ENCODE data around the gene BUB1.
"Not testable (repeated sequence)": the region's sequence is repeated elsewhere in the genome, so short reads cannot be mapped to it uniquely, and the experiment has no call there.

The BUB1 gene

DNA sequence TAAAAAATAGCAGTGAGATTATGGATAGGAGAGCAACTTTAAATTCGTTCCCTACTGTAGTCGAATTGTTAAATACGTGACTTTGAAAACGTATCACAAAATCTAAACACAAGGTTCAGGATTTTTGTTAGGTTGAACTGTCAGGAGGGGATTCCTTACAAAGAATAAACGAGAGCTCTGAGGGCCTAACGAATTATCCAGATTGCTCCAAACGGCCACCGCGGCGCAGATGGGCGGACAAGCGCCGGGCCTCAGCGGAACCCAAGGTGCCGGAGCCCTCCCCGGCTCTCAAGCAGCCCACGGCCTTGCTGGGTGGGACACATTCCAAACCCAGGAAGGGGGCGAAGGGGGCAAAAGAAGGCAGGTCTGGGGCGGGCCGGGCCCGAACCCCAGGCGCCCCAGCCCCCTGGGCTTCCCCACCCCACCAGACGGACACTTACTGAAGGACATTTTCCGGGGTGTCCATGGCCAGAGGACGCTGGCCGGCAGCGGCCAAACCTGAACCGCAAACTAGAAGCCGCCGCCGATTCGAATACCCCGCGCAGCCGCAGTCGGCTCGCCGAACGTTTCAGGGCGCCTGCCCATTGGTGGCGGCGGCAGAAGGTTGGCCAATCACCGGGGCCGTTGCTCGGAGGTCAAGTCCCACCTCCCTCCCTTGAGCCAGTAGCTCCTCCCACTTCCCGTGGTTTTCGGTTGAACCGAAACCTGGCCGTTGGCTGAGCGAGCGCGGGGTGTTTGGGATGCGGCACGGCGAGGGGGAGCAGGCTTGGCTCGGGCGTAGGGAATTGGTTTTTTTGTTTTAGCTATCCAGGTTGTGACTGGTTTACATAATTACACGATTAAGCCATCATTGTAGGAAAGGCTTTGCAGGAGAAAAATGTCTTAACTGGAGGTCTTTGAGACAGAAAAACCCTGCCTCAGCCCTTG is at the start of gene BUB1:
TSS of gene BUB1 (minus strand) at position 534 of the 927 bp plus-strand sequence. CDS start at position 466, 68 bp downstream.
- DNase-seq (ENCODE audit: low read depth): peak; percentile 98

DNA sequence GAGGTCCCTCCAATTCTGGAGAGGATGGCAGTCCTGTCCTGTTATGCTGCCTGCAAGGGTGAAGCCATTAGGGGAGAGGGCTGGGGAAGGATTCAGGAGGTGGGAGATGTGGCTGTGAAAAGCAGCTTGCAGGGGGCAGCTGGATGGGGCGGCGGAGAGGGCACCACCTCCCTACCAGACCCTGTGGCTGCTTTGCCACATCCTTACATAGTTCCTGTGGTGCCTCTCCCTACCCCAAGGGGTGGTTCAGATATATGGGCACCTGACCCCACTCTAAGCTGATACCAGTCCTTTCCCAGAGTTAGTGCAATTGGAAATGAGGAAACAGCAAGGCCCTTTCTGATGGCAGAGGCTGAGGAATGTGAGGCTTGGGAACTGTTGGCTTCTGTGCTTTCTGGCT is 48.4 kb upstream of the BUB1 start:
- no peak for DNase-seq (ENCODE audit: low read depth)

DNA sequence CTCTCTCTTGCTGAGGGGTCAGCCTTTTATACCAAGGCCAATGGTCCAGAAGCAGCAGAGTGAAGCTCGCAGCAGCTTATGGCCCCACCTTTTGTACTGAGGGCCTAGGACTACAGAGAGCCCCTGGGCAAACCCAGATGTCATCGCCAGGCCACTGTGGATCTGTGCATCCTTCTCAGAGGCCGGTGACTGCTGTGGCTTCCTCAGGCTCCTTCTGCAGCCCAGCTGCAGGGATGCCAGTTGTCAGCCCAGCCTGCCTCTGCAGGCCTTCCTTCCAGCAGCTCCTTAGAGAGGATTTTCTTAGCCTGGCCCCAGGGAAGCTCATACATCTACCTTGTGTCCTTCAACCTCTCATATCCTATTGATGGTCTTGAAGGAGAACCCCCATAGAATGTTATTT is 48.0 kb upstream of the BUB1 start:
- no peak for DNase-seq (ENCODE audit: low read depth)

DNA sequence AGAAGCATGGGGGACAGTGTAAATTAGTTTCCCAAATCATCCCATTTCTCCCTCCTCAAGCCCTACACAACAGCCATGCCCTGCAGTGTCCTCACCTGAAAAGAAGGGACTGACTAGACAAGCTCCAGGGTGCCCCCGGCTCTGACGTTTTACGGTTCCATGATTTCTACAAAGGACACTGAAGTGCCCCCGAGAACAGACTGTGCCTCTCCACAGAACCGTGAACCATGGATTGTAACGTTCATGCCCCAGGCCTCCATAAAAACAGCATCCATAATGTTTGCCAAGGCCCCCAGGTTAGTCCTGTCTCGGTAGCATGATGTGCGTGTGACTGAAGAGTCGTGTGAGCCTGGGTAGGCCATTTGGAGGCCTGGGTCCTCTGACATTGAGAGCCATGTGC is 47.5 kb upstream of the BUB1 start:
- no peak for DNase-seq (ENCODE audit: low read depth)

DNA sequence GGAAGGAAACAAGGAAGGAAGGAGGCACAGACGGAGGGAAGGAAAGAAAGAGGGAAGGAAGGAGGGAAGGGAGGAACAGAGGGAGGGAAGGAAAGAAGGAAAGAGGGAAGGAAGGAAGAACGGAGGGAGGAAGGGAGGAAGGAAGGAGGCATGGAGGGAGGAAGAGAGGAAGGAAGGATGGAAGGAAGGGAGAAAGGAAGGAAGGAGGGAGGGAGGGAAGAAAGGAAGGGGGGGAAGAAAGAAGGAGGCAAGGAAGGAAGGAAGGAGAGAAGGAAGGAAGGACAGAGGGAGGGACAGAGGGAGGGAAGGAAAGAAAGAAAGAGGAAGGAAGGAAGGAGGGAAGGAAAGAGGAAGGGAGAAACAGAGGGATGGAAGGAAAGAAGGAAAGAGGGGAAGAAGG is 47.0 kb upstream of the BUB1 start:
- DNase-seq (ENCODE audit: low read depth): no peak

DNA sequence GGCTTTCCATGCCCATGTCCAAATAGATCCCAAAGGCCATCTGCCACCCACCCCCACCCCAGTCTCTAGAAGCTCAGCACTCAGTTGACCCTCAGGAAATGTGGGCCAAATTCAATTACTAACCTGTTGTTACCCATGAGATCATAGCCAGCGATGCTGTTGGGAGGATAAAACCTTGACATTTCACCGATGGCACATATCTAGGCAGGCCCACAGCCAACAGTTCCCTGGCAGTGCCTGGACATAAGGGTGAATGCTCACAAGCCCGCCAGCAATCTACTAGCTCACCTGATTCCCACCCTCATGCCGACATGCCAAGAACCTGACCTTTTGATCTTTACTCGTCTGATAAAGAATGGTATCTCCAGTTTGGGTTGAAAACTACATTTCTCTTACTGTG is 42.7 kb upstream of the BUB1 start:
- DNase-seq (ENCODE audit: low read depth): no peak

DNA sequence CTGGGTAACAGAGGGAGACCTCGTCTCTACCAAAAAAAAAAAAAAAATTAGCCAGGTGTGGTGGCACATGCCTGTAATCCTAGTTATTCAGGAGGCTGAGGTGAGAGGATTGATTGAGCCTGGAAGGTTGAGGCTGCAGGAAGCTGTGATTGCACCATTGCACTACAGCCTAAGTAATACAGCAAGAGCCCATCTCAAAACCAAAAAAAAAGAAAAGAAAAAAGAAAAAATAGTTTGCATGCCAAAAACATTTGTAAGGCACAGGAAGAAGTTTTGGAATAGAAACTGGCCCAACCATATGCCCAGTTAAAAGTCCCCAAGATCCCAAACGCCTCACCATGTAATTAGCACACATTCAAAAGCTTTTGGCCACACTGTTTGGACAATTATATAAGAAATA is 41.1 kb upstream of the BUB1 start:
- no peak for DNase-seq (ENCODE audit: low read depth)

DNA sequence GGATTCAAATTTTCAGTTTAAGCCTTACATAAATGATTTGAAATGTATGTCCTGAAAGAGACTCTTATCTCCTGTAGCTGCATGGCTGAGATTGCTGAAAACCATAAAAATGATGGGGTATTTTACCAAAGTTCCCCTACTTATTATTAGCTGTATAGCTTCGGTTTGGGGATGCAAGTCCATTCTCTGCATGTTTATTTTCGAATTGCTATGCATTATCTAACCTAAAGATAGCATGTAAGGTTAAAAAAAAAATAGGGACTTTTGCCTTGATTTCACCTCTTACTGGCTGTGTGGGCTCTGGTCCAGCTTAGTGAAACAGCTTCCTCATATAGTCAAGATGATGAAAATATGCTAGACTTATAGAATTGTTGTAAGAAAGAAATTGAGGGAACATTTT is 40.5 kb upstream of the BUB1 start:
- DNase-seq (ENCODE audit: low read depth): no peak

DNA sequence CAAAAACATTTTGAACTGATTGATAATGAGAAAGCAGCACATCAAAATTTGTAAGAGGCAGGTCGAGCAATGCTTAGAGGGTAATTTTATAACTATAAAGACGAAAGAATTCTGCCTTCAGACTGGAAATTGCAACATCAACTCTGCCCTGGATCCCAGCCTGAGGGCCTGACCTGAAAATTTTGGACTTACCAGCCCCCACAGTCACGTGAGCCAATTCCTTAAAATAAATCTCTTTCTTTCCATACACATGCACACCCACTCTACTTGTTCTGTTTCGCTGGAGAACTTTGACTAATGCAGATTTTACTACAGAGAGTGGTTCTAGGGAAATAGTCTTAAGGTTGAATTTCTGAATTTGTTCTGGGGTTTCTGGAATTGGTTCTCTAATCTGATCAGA is 39.9 kb upstream of the BUB1 start:
- DNase-seq (ENCODE audit: low read depth): no peak

DNA sequence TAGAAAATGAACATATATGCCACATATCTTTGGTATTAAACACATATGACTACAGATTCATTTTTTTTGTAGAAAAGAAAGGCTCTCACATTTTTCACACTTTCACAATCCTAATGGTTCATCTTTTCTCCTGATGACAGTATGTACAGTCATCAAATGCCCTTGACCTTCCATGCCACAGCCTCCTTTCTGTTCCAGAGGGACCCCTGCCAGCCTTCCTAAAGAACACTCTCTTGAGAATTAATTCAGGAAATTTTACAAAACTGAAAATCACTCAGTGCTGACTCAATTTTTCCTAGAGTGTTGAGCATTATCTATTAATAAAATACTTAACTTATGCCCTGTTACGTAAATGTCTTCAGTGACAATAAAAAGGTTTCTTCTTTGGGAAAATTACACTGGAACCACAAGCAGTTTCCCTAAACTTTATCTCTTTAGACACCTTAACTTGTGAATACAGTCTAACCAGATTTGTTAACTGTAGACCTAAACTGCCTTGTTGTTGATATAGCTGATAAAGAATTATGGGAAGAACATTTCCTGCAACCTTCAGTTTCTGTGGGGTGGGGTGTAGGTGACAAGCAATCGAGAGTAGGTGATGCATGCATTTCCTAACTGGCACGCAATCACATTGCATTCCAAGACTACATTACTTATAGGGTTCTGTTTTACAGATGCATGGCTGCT is 39.2 kb upstream of the BUB1 start:
- peak; percentile 11 for DNase-seq (ENCODE audit: low read depth)

DNA sequence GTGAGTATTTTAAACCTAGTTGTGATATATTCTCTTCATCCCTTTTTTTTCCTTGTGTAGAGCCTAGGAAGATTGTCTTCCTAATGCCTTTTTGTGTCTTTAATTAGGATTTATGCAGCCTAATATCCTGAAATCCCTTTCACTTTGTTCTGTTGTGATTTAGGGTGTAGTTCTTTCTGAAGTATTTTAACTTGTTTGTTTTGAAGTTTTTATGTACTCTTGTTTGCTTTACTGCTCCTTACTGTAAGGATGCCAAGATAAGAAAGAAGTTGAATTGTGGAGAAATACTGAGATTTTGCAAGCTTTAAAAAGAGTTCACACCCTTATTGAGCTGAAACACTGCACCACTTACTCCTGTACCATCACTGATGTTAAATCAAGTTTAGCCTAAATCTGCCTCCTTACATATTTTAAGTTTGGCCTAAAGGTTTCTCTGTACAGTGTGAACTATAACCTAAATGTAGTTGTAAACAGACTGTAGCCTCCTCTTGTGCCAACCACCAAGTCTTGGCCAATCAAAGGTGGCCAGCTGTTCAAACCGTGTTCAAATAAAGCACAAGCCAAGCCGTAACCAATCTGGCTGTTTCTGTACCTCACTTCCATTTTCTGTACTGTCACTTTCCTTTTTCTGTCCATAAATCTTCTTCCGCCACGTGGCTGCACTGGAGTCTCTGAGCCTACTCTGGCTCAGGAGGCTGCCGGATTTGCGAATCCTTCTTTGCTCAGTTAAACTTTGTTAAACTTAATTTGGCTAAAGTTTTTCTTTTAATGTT is 36.8 kb upstream of the BUB1 start:
- DNase-seq (ENCODE audit: low read depth): no peak

DNA sequence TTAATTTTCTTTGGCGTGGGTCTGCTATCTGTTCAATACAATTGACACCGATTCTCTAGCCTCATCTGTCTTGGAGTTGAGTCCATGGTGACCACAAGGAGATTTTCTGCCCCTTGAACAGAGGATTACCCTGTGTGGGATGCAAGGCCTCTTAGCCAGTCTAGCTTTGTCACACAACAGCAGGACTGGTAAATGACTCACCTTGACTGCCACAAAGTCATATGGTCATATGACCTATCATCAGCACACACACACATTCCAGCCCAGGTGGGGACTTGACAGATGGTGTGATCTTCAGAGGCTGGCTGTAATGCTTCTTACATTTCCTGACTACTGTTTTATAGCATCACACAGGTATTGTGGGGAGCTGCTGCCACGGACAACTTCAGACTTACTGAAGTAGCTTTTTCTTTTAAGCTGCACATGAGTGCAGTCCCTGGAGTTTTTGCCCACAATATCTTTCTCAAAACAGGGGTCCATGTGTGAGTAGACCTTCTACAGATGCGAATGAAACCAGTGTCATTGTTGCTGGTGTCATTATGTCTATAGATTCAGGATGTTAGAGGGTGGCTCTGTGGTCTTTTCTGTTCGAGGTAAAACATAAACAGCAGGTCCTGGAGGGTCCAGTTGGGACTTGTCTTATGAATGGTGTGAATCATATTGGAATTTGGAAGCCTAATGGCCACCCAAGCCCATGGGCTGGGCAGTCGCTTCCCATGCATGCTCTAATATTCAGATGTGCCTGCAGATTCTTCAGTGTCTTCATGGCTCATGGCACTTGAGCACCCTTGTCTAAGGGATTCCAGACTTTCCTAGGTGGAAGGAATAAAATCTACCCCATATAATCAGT is 35.9 kb upstream of the BUB1 start:
- DNase-seq (ENCODE audit: low read depth): peak; percentile 12

DNA sequence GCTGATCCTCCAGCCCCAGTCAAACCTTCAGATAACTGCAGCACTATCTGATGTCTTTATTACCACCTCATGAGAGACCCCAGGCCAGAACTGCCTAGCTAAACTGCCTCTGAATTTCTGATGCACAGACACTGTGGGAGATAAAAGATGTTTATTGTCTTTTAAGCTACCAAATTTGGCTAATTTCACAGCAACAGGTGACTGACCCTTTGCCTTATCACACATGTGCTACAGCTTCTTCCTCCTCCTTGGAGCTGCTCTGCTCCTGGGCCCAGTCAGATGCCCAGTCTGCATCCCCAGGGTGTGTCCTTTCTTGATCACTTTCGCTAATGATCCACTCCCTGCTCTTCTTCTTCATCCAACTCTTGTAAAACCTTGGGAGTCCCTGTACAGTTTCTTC is 34.9 kb upstream of the BUB1 start:
- no peak for DNase-seq (ENCODE audit: low read depth)

DNA sequence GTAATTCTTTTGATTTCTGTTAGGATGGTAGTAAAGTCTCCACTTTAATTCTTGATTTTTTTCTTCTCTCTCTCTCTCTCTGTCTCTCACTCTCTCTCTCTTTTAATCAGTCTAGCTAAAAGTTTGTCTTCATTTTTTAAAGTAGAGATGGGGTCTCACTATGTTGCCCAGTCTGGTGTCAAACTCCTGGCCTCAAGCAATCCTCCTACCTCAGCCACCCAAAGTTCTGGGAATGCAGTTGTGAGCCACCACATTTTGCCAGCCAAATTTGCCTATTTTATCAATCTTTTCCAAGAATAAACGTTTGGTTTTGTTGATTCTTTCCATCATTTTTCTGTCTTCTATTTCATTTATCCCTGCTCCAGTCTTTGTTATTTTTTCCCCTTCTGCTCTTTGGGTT is 30.6 kb upstream of the BUB1 start:
- DNase-seq (ENCODE audit: low read depth): no peak

DNA sequence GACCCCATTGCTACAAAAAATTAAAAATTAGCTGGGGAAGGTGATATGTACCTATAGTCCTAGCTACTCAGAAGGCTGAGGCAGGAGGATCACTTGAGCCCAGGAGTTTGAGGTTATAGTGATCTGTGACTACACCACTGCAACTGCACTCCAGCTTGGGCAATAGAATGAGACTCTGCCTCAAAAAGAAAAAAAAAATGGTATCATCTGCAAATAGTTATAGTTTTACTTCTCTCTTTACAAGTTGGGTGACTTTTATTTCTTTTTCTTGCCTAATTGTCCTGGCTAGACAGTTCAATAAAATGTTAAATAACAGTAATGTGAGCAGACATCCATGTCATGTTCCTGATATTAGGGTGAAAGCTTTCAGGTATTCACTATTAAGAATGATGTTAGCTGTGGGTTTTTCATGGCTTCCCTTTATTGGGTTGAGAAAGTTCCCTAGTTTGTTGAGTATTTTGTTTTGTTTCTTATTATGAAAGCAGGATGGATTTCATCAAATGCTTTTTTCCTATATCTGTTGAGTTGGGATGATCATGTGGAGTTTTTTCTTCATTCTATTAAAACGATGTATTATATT is 29.6 kb upstream of the BUB1 start:
- DNase-seq (ENCODE audit: low read depth): no peak

DNA sequence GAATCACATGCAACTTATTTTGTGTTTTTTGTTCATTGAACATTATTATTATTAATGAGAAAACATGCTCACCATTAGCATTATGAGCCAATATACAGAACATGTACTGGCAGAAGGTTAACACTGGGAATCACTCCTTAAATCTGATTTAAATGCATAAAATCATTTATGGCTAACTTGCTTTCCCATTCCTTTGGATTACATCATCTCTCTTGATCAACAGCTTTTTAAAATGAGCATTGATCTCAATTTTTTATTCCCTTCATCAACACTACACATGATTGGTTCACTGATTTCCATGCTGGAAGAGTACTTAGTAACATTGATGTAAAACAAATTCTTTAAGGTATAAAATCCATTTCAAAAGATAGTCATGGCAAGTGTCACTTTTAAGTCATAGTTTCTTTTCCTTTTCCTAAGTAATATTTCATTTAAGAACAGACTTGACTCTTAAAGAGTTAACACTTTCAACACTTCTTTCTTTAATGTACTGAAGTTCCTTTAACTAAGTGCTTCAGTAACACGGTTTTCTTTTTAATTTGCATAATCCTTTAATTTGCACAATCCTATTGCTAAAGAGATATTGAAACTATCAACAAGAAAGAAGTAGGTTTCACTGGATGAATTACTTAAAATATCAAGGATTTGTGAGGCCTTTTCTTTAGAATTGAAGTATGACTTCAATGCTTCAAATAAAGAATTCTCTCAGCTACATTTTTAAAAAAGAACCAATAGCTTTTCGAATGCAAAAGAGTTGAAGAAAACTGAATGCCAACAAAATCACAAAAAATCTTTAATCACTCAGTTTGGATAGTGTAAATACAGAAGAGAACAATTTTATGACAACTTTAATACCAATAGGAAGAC is 24.9 kb upstream of the BUB1 start:
- no peak for DNase-seq (ENCODE audit: low read depth)

DNA sequence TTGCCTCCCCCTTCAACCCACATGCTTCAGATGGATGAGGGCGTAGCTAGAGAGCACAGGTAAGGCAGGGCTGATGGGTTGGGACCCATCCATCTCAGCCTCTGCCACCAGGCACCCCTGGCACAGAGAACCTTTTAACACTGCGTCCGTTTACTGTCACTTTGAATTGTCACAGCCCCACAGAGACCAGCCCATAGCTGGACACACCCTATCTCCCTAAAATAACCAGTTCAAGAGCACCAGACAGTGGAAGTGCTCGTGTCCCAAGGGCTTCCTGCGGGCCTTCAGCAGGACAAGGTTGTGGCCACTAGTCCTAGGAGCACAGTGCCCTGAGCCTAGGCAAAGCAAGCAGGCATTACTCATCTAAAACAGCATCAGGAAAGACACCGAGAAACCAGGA is 20.4 kb upstream of the BUB1 start:
- not testable (repeated sequence) for DNase-seq (ENCODE audit: low read depth)

DNA sequence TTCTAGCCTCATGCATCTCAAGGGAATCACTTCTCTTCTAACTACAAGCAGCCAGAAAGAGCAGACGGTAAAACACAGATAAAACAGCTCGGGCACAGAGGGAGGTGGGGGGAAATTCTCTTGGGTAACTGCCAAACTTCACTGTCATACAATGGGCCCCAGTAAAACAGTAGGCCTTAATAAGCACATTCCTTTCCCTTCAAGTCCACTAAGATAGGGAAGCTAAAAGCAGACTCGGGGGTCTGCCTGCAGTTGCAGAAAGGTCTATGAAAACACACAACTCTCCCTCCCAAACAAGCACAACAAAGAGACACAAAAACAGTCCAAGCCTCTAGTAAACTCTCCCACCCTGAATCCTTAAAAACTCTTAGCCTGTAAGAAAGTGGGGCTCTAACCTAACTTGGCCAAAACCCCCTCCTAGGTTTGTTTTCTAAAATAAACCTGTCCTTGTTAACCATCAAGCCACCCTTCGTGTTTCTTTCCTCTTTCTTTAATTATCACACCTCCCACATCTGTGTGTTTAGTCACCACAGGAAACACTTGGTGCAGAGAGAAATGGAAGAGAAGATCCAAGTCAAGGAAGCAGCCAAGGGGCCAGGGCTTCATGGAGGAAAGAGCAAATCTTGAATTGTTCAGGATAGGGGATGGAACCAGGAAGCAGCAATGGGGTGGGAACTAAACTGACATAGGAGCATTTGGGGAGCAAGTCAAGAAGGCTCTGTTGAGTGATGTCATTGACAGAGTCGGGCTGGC is 17.5 kb upstream of the BUB1 start:
- not testable (repeated sequence) for DNase-seq (ENCODE audit: low read depth)

DNA sequence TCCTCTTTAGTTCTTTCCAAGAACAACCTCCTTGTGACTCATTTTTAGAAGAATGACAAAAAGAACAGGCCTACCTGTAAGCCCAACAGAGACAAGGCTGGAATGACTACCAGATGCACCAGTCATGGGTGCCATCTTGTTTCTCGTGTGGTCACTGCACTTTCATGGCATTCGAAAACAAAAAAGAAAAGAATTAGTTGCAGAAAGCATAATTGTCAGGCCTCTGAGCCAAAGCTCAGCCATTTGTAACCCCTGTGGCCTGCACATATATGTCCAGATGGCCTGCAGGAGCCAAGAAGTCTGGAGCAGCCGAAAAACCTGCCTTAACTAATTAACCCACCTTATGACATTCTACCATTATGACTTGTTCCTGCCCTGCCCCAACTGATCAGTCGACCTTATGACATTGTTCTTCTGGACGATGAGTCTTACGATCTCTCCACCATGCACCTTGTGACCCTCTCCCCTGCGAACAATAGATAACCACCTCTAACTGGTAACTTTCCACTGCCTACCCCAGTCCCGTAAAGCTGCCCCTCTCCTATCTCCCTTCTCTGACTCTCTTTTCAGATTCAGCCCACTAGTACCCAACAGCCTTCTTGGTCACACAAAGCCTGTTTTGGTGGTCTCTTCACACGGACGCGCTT is 13.9 kb upstream of the BUB1 start:
- DNase-seq (ENCODE audit: low read depth): no peak
